HEK293 (cell line): ENCODE results near the gene ENHO.

ENCODE experiments used
- CTCF ChIA-PET: fragments of 350-600 bp; formaldehyde crosslinking; extraction: SDS; loops from one replicate; lab custom pipeline; 2021; ENCODE audit warnings: antibody characterized with exemption; lab: Yijun Ruan, JAX
- POLR2A ChIA-PET: fragments of 300-600 bp; formaldehyde crosslinking; extraction: SDS; loops from one replicate; lab custom pipeline; 2020; ENCODE audit warnings: antibody characterized with exemption, inconsistent platforms; lab: Yijun Ruan, JAX
- H3K27ac ChIP-seq: fragments of 200-500 bp; sonication (Bioruptor generic); 2 replicates; pipeline ENCODE4 v1.5.1; 2014; ENCODE audit warnings: low read depth, low read length, control low read depth, inconsistent platforms; ENCODE audit errors: extremely low read depth
- H3K36me3 ChIP-seq, 2 experiments: fragments of 200-500 bp in 1 of 2; sonication (Bioruptor generic) in 1 of 2; 1 replicate in 1 of 2; 2 replicates in 1 of 2; pipeline ENCODE4 v1.5.1; 2014 to 2017; ENCODE audit warnings: inconsistent platforms in 2 of 2, low read length in 2 of 2; ENCODE audit not compliant: control insufficient read depth in 2 of 2, insufficient read depth in 1 of 2
- H3K4me1 ChIP-seq: fragments of 200-500 bp; sonication (Bioruptor generic); 2 replicates; pipeline ENCODE4 v1.5.1; 2014; ENCODE audit warnings: mild to moderate bottlenecking, low read length, inconsistent platforms; ENCODE audit not compliant: control insufficient read depth, insufficient read depth
- H3K4me3 ChIP-seq: 2 replicates; pipeline ENCODE4 v1.5.1; 2011; ENCODE audit warnings: low read depth, mild to moderate bottlenecking, control low read depth, low read length, moderate library complexity
- H3K9me3 ChIP-seq: fragments of 200-500 bp; sonication (Bioruptor generic); 2 replicates; pipeline ENCODE4 v1.5.1; 2014; ENCODE audit warnings: low read depth, low read length, inconsistent platforms; ENCODE audit not compliant: control insufficient read depth, insufficient read depth
- BCL6B ChIP-seq: fragments of 450-650 bp; formaldehyde crosslinking; IDR thresholded peaks from 2 replicates; pipeline ENCODE4 v1.5.1; 2017; ENCODE audit warnings: missing biosample characterization, missing genetic modification characterization
- GLI4 ChIP-seq: fragments of 450-650 bp; formaldehyde crosslinking; IDR thresholded peaks from 2 replicates; pipeline ENCODE4 v1.5.1; 2016; ENCODE audit warnings: missing biosample characterization, missing genetic modification characterization
- PBX3 ChIP-seq: sonication (generic); formaldehyde crosslinking; IDR thresholded peaks from 2 replicates; pipeline ENCODE4 v1.8.1; 2022; ENCODE audit warnings: mild to moderate bottlenecking, moderate library complexity, missing genetic modification reagents
- PRDM4 ChIP-seq: fragments of 450-650 bp; formaldehyde crosslinking; IDR thresholded peaks from 2 replicates; pipeline ENCODE4 v1.5.1; 2017; ENCODE audit warnings: missing biosample characterization, missing genetic modification characterization
- SP2 ChIP-seq: fragments of 450-650 bp; formaldehyde crosslinking; IDR thresholded peaks from 2 replicates; pipeline ENCODE4 v1.5.1; 2016; ENCODE audit warnings: missing biosample characterization, missing genetic modification characterization
- WT1 ChIP-seq: fragments of 450-650 bp; formaldehyde crosslinking; IDR thresholded peaks from 2 replicates; pipeline ENCODE4 v1.5.1; 2016; ENCODE audit warnings: missing biosample characterization, missing genetic modification characterization
- ZBTB20 ChIP-seq: fragments of 450-650 bp; formaldehyde crosslinking; IDR thresholded peaks from 2 replicates; pipeline ENCODE4 v1.5.1; 2016; ENCODE audit warnings: missing biosample characterization, missing genetic modification characterization
- ZBTB49 ChIP-seq: fragments of 450-650 bp; formaldehyde crosslinking; IDR thresholded peaks from 2 replicates; pipeline ENCODE4 v1.5.1; 2016; ENCODE audit warnings: missing biosample characterization, missing genetic modification characterization, low read depth
- ZNF146 ChIP-seq: fragments of 450-650 bp; formaldehyde crosslinking; IDR thresholded peaks from 2 replicates; pipeline ENCODE4 v1.5.1; 2016; ENCODE audit warnings: missing biosample characterization, missing genetic modification characterization
- ZNF184 ChIP-seq: fragments of 450-650 bp; IDR thresholded peaks from 2 replicates; pipeline ENCODE4 v1.5.1; 2018; ENCODE audit warnings: missing biosample characterization, mild to moderate bottlenecking, missing genetic modification characterization
- ZNF23 ChIP-seq: fragments of 450-650 bp; formaldehyde crosslinking; IDR thresholded peaks from 2 replicates; pipeline ENCODE4 v1.5.1; 2016; ENCODE audit warnings: missing biosample characterization, missing genetic modification characterization, borderline replicate concordance
- ZNF26 ChIP-seq: fragments of 450-650 bp; formaldehyde crosslinking; IDR thresholded peaks from 2 replicates; pipeline ENCODE4 v1.5.1; 2016; ENCODE audit warnings: missing biosample characterization, missing genetic modification characterization
- ZNF366 ChIP-seq: fragments of 450-650 bp; formaldehyde crosslinking; conservative IDR thresholded peaks from 2 replicates; pipeline ENCODE4 v1.5.1; 2016; ENCODE audit warnings: missing biosample characterization, missing genetic modification characterization
- ZNF37A ChIP-seq: fragments of 450-650 bp; IDR thresholded peaks from 2 replicates; pipeline ENCODE4 v1.5.1; 2018; ENCODE audit warnings: missing biosample characterization, missing genetic modification characterization
- ZNF510 ChIP-seq: fragments of 450-650 bp; formaldehyde crosslinking; IDR thresholded peaks from 2 replicates; pipeline ENCODE4 v1.5.1; 2018; ENCODE audit warnings: mild to moderate bottlenecking, missing genetic modification characterization, missing biosample characterization; ENCODE audit not compliant: insufficient replicate concordance

Gene ENHO

GRCh38 chr9:34564617-34565016 lies 41.8 kb upstream of the ENHO start (continued):
- TF ChIP-seq WT1 (tag by site-specific recombination) (no peak), PRDM4 (no peak), ZNF26 (tag by site-specific recombination) (no peak), ZBTB49 (tag by site-specific recombination) (no peak)

- CTCF ChIA-PET = interaction anchor here (0.5 to 2.5 kb wide), 10 partner anchors 14 to 333 kb away, joined by 3 to 26 read pairs (median 6); no protein-coding TSS in a partner anchor
Observed at GRCh38 chr9:34563262-34563661, 40.5 kb upstream of the ENHO start.

GRCh38 chr9:34562135-34562745 lies 39.5 kb upstream of the ENHO start:
- CTCF ChIA-PET = interaction anchor here (0.9 to 2.5 kb wide), 9 partner anchors 9 to 72 kb away, joined by 4 to 26 read pairs (median 7); no protein-coding TSS in a partner anchor
- no peak overlapping the region for H3K27ac ChIP-seq
- no peak for TF ChIP-seq PBX3 (CRISPR knock-in tag)
- no peak for TF ChIP-seq ZNF184 (tag by site-specific recombination)
- TF ChIP-seq ZNF146 (tag by site-specific recombination) = no peak
- TF ChIP-seq ZNF366 (tag by site-specific recombination) = no peak
- no peak for TF ChIP-seq BCL6B (tag by site-specific recombination)
- TF ChIP-seq GLI4 (tag by site-specific recombination) = no peak
- no peak for TF ChIP-seq SP2
- TF ChIP-seq ZBTB20 = no peak
- TF ChIP-seq ZNF23 (tag by site-specific recombination) = no peak
- TF ChIP-seq, all 188 proteins: peak for 0
- POLR2A ChIA-PET = no interaction called here
- Histone ChIP-seq H3K36me3 (no peaks in the 10 kb centered on the region), H3K4me1 (no peaks in the 10 kb centered on the region), H3K4me3 (no peak overlapping the region), H3K9me3 (no peaks in the 10 kb centered on the region)

More at GRCh38 chr9:34563262-34563661, 40.5 kb upstream of the ENHO start:
- H3K9me3 ChIP-seq = no peaks in the 10 kb centered on the region
- no peaks in the 10 kb centered on the region for H3K36me3 ChIP-seq
- no peak overlapping the region for H3K27ac ChIP-seq
- H3K4me1 ChIP-seq = no peaks in the 10 kb centered on the region
- H3K4me3 ChIP-seq = no peak overlapping the region
- TF ChIP-seq ZNF510 (tag by site-specific recombination) = no peak
- TF ChIP-seq ZNF37A (tag by site-specific recombination) = peak; percentile 30; the same call in 1 of the 2 replicates
- POLR2A ChIA-PET = no interaction called here
